Vagina (tissue), 2 donors: ENCODE data around the gene UQCRHL. TPM values are rescaled to one million over a fixed set of nuclear protein-coding genes. Genes with fewer than 3 reads are reported as not detected.
"Not testable (repeated sequence)": the region's sequence is repeated elsewhere in the genome, so short reads cannot be mapped to it uniquely, and the experiment has no call there.

Source experiments
- DNase-seq, 2 donors: peaks; one replicate each; pipeline ENCODE4 v3.0.0-alpha.2; 2017; ENCODE audit errors: extremely low spot score in 2 of 2
- H3K27ac ChIP-seq: fragments of 200-600 bp; sonication (generic); one replicate; pipeline ENCODE4 v1.5.1; 2019
- H3K27me3 ChIP-seq: fragments of 200-600 bp; sonication (generic); one replicate; pipeline ENCODE4 v1.5.1; 2019
- H3K36me3 ChIP-seq, 2 donors: fragments of 200-600 bp; sonication (generic); one replicate each; pipeline ENCODE4 v1.5.1; 2017 to 2019
- H3K4me1 ChIP-seq: fragments of 200-600 bp; sonication (generic); one replicate; pipeline ENCODE4 v1.5.1; 2019
- H3K4me3 ChIP-seq, 2 donors: fragments of 200-600 bp; sonication (generic); 1 replicate in 1 of 2; 2 replicates in 1 of 2; pipeline ENCODE4 v1.5.1; 2016 to 2019
- H3K9me3 ChIP-seq: fragments of 200-600 bp; sonication (generic); one replicate; pipeline ENCODE4 v1.5.1; 2019
- POLR2A ChIP-seq, 2 donors: fragments of 450-650 bp; IDR thresholded peaks; one replicate each; pipeline ENCODE4 v1.6.1; 2017; ENCODE audit warnings: antibody characterized with exemption in 2 of 2, mild to moderate bottlenecking in 2 of 2, moderate library complexity in 2 of 2
- POLR2AphosphoS5 ChIP-seq, 2 donors: sonication (generic); formaldehyde crosslinking; IDR thresholded peaks; one replicate each; pipeline ENCODE4 v1.9.0; 2017; ENCODE audit warnings: antibody characterized with exemption in 2 of 2, mild to moderate bottlenecking in 2 of 2, low read depth in 1 of 2; ENCODE audit not compliant: insufficient read depth in 1 of 2
- intact Hi-C: fragments of 100-400 bp; cut with DNase I; formaldehyde crosslinking; loops from one replicate; pipeline ENCODE4 v1.15.1; 2023
- total RNA-seq: library from RNA; depleted of rRNA; stranded (reverse); fragments of >200 nt; gene quantifications from one replicate; pipeline ENCODE4 v1.2.3, GENCODE V29; 2016
- TF ChIP-seq, protein P1 (sequence below), 3 experiments: fragments of 450-650 bp in 2 of 3; fragments of 200-600 bp in 1 of 3; sonication (generic) in 1 of 3; IDR thresholded peaks; one replicate each; pipeline ENCODE4 v1.5.1; 2017 to 2019; ENCODE audit warnings: antibody characterized with exemption in 3 of 3, mild to moderate bottlenecking in 2 of 3, moderate library complexity in 2 of 3

Gene UQCRHL
- total RNA-seq, result 1.5 TPM

GRCh38 chr1:15807549-15807948, at the start of gene UQCRHL:
TSS of gene UQCRHL (minus strand) at chr1:15807649. CDS start at chr1:15807649, 0 bp downstream.
- DNase-seq, intact Hi-C loops, H3K4me1 ChIP-seq: not testable (repeated sequence)

GRCh38 chr1:15856888-15857287, 49.4 kb upstream of the UQCRHL start:
- intact Hi-C loops, result no loop called here
- no peak for DNase-seq
- H3K27me3 ChIP-seq, result no peaks in the 10 kb centered on the region
- H3K4me1 ChIP-seq, result peaks cover 69% of the 10 kb centered on the region
- H3K27ac ChIP-seq, result no peak overlapping the region
- TF ChIP-seq POLR2AphosphoS5 (IDR thresholded peaks at IDR 0.05; ENCODE audit: insufficient read depth in 1 of 2, low read depth in 1 of 2), result no peak
- no peak for TF ChIP-seq POLR2A (IDR thresholded peaks at IDR 0.05)
- TF ChIP-seq, protein P1, sequence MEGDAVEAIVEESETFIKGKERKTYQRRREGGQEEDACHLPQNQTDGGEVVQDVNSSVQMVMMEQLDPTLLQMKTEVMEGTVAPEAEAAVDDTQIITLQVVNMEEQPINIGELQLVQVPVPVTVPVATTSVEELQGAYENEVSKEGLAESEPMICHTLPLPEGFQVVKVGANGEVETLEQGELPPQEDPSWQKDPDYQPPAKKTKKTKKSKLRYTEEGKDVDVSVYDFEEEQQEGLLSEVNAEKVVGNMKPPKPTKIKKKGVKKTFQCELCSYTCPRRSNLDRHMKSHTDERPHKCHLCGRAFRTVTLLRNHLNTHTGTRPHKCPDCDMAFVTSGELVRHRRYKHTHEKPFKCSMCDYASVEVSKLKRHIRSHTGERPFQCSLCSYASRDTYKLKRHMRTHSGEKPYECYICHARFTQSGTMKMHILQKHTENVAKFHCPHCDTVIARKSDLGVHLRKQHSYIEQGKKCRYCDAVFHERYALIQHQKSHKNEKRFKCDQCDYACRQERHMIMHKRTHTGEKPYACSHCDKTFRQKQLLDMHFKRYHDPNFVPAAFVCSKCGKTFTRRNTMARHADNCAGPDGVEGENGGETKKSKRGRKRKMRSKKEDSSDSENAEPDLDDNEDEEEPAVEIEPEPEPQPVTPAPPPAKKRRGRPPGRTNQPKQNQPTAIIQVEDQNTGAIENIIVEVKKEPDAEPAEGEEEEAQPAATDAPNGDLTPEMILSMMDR (IDR thresholded peaks at IDR 0.05), result no peak
- no peak overlapping the region for H3K4me3 ChIP-seq
- H3K36me3 ChIP-seq, result no peaks in the 10 kb centered on the region
- no peaks in the 10 kb centered on the region for H3K9me3 ChIP-seq

More at GRCh38 chr1:15807549-15807948, at the start of gene UQCRHL:
- not testable (repeated sequence) for H3K4me3 ChIP-seq, H3K27me3 ChIP-seq, H3K36me3 ChIP-seq, H3K9me3 ChIP-seq, H3K27ac ChIP-seq

- no peaks in the 10 kb centered on the region for H3K27me3 ChIP-seq
- H3K4me3 ChIP-seq, result no peak overlapping the region
- H3K4me1 ChIP-seq, result peaks cover 75% of the 10 kb centered on the region
- no peak overlapping the region for H3K27ac ChIP-seq
- intact Hi-C loops, result no loop called here
- DNase-seq, result no peak
- H3K36me3 ChIP-seq, result no peaks in the 10 kb centered on the region
- no peaks in the 10 kb centered on the region for H3K9me3 ChIP-seq
- no peak for TF ChIP-seq POLR2AphosphoS5 (IDR thresholded peaks at IDR 0.05; ENCODE audit: insufficient read depth in 1 of 2, low read depth in 1 of 2)
- no peak for TF ChIP-seq POLR2A (IDR thresholded peaks at IDR 0.05)
- TF ChIP-seq, protein P1 (IDR thresholded peaks at IDR 0.05), result no peak
Observed at GRCh38 chr1:15852828-15853302, 45.4 kb upstream of the UQCRHL start.

- Histone ChIP-seq H3K4me1 (peaks cover 68% of the 10 kb centered on the region), H3K9me3 (no peaks in the 10 kb centered on the region), H3K36me3 (no peaks in the 10 kb centered on the region), H3K27me3 (no peaks in the 10 kb centered on the region), H3K4me3 (no peak overlapping the region), H3K27ac (peak overlapping the region; percentile 49)
- intact Hi-C loops, result no loop called here
- DNase-seq, result no peak
- TF ChIP-seq, protein P1 (IDR thresholded peaks at IDR 0.05), result no peak
- TF ChIP-seq POLR2AphosphoS5 (IDR thresholded peaks at IDR 0.05; ENCODE audit: insufficient read depth in 1 of 2, low read depth in 1 of 2), result no peak
- no peak for TF ChIP-seq POLR2A (IDR thresholded peaks at IDR 0.05)
Observed at GRCh38 chr1:15852036-15852827, 44.8 kb upstream of the UQCRHL start.

- Histone ChIP-seq H3K4me1 (peaks cover 68% of the 10 kb centered on the region), H3K9me3 (no peaks in the 10 kb centered on the region), H3K4me3 (no peak overlapping the region), H3K27ac (peak overlapping the region; percentile 96), H3K27me3 (no peaks in the 10 kb centered on the region), H3K36me3 (no peaks in the 10 kb centered on the region)
- TF ChIP-seq, protein P1 (IDR thresholded peaks at IDR 0.05), result no peak
- no peak for TF ChIP-seq POLR2AphosphoS5 (IDR thresholded peaks at IDR 0.05; ENCODE audit: insufficient read depth in 1 of 2, low read depth in 1 of 2)
- intact Hi-C loops, result no loop called here
- DNase-seq, result no peak
Observed at GRCh38 chr1:15851210-15852035, 44.0 kb upstream of the UQCRHL start.
